Retinal pigment epithelial cell (primary cell): Measurements from ENCODE around the gene TRIM26.
"Not testable (repeated sequence)": the region's sequence is repeated elsewhere in the genome, so short reads cannot be mapped to it uniquely, and the experiment has no call there.

Experiments
- DNase-seq: peaks from one replicate; pipeline ENCODE4 v3.0.0-alpha.2; 2010; ENCODE audit warnings: low read depth
- H3K4me3 ChIP-seq: 2 replicates; pipeline ENCODE4 v1.5.1; 2011; ENCODE audit warnings: mild to moderate bottlenecking, low read length, control low read depth, moderate library complexity
- TF ChIP-seq, protein P1 (sequence below): conservative IDR thresholded peaks from 2 replicates; pipeline ENCODE4 v1.5.1; 2011; ENCODE audit warnings: low read depth, low read length, control low read depth, inconsistent platforms

TRIM26 gene

DNA sequence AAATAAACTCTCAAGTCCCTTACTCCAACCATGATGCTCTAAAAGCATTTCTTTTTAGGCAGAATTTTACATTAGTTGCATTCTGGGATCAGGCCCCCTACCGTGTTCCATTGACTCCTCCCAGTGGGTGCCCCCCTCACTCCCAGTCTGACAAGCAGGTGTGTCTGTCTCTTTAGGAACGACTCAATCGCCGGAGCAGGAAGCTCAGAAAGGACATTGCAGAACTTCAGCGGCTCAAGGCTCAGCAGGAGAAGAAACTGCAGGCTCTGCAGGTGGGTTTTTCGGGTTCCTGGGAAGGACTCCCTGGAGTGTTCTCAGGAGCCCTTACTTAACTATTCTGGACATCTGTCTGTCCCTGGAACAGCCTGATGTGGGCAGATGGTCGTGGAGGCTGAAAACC lies 67.4 kb downstream of the TRIM26 start:
- TF ChIP-seq, protein P1, sequence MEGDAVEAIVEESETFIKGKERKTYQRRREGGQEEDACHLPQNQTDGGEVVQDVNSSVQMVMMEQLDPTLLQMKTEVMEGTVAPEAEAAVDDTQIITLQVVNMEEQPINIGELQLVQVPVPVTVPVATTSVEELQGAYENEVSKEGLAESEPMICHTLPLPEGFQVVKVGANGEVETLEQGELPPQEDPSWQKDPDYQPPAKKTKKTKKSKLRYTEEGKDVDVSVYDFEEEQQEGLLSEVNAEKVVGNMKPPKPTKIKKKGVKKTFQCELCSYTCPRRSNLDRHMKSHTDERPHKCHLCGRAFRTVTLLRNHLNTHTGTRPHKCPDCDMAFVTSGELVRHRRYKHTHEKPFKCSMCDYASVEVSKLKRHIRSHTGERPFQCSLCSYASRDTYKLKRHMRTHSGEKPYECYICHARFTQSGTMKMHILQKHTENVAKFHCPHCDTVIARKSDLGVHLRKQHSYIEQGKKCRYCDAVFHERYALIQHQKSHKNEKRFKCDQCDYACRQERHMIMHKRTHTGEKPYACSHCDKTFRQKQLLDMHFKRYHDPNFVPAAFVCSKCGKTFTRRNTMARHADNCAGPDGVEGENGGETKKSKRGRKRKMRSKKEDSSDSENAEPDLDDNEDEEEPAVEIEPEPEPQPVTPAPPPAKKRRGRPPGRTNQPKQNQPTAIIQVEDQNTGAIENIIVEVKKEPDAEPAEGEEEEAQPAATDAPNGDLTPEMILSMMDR: no peak
- no peak for DNase-seq

DNA sequence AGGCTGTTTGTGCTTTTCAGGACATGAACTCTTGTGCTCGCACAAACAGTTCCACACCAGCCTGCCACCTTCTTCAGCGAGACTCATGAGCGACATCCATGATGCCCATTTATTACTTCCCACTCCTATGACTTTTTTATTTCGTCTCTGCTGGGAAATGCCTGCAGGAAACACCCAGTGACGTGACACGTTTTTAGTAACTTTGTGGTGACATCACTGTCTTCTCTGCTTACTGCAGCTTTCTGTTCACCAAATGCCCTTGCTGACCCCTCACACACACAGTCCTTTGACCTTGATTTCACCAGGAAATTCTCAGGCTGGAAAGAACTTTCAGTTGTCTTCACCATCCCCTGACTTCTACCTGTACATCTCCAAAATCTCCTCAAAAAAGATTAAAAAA lies 68.4 kb downstream of the TRIM26 start:
- TF ChIP-seq, protein P1: no peak
- no peak overlapping the region for H3K4me3 ChIP-seq
- DNase-seq: no peak

More for the DNA sequence above, 67.4 kb downstream of the TRIM26 start:
- no peak overlapping the region for H3K4me3 ChIP-seq

DNA sequence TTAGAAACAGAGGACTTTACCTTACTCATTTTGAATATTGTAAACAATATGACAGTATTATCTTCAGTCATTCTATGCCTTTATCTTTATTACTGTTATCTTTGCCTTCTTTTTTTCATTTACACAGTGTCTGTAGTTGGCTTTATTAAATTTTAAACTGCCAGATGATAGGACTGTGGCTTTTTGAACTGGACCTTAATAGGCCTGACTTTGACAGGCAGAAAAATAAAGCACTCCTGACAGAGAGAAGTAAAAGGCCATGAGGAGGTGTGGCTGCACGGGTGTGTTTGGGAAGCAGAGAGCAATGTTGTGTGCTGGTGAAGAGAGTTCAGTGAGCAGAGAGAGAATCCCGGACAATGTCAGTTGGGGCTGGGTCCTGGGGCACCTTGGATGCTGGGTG lies 69.4 kb downstream of the TRIM26 start:
- no peak for DNase-seq
- TF ChIP-seq, protein P1: no peak
- H3K4me3 ChIP-seq: no peak overlapping the region

- H3K4me3 ChIP-seq: no peak overlapping the region
- TF ChIP-seq, protein P1: no peak
- no peak for DNase-seq
Measured at GRCh38 chr6:30142665-30143064, 70.5 kb downstream of the TRIM26 start.

- H3K4me3 ChIP-seq: not testable (repeated sequence)
Measured at GRCh38 chr6:30140240-30140639, 73.0 kb downstream of the TRIM26 start.

GRCh38 chr6:30136570-30137286 lies 76.5 kb downstream of the TRIM26 start:
- TF ChIP-seq, protein P1: no peak
- H3K4me3 ChIP-seq: no peak overlapping the region
- no peak for DNase-seq

More at GRCh38 chr6:30140240-30140639, 73.0 kb downstream of the TRIM26 start:
- DNase-seq: not testable (repeated sequence)

GRCh38 chr6:30135757-30136156 lies 77.4 kb downstream of the TRIM26 start, which contains the start of gene TRIM40:
TSS of gene TRIM40 (plus strand) at chr6:30136140. CDS start at chr6:30137037, 897 bp downstream.
- no peak for DNase-seq
- H3K4me3 ChIP-seq: no peak within 1 kb of the TSS
- TF ChIP-seq, protein P1: no peak

GRCh38 chr6:30135147-30135546 lies 78.1 kb downstream of the TRIM26 start:
- no peak overlapping the region for H3K4me3 ChIP-seq
- DNase-seq: no peak
- TF ChIP-seq, protein P1: no peak
